GM11168 (cell line): ENCODE data around the gene POLA1.
"Not testable (repeated sequence)": the region's sequence is repeated elsewhere in the genome, so short reads cannot be mapped to it uniquely, and the experiment has no call there.

Source experiments
- in situ Hi-C: fragments of 300-500 bp; cut with MboI; formaldehyde crosslinking; loops from one replicate; pipeline ENCODE4 v1.12.0; 2022; ENCODE audit warnings: low sequenced_read_pairs; ENCODE audit not compliant: unreplicated experiment

The POLA1 gene

DNA sequence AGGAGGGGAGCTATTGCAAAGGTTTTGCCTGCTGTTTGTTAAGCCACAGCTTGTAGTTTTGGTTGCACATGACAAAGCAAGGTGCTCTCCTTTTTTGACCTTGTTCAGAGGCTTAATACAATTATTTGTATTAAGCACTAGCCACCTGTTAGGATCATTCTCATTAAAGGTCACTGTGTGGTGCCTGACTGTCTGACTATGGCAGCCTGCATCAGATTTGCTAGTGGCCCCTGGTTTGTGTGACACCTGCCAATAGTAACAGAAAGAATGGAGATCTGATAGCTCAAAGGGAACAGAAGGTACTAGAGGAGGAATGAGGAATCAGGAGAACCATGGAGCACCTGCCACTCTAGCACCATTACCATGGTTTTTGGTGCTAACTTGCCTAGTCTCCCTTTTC lies 102.5 kb downstream of the POLA1 start:
- in situ Hi-C loops, result no loop called here

DNA sequence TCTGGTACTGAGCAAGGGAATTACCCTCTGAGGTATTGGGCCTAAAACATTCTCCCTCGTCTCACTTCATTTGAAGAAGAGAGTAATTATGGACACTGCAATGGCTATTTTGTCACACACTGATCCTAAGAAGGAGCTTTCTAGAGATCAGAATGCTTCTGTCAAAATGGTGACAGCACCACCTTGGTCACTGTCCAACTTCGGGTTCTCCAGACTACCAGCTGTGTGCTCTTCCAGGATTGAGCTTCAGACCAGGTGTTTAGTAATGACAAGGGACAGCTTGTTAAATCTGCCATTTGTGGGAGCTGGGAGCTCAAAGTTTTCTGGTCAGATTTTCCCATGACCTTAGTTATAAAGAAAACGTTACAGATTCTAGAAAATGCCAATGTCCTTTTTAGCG lies 105.4 kb downstream of the POLA1 start:
- in situ Hi-C loops, result no loop called here

DNA sequence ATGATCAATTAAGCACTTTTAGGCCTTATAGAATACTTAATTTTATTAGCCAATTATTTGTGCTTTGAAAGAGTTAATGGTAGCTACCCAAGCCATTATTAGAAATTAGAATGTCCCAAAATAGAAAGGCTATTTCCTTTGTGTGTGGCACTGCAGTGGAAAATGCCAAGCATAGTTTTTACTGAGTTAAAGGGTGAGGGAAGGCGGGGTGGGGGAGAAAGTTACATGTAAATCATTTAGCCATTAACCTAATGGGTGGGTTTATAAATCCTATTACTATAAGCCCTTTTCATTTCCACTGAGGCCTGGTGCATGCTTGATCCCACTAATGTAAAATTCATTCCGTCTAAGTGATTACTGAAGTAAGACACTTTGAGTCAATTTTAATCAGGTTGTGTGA lies 105.8 kb downstream of the POLA1 start:
- in situ Hi-C loops, result no loop called here

DNA sequence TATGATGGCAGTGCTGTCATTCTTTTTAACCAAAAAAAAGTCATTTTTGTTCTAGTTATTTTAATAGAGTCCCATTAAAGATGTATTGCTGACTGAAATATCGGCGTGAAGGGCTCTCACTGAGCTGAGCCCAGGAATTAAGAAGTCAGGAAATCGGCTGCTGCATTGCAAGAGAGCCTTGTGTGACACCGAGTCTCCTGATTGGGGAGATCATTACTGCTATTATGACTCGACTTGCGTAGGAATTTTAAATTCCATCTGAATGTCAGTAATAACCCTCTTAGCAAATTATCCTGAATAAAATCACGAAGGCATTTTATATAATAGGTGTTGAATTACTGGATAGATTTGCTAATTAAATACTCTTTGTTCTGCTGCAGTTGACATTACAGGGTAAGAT lies 111.5 kb downstream of the POLA1 start:
- in situ Hi-C loops, result no loop called here

DNA sequence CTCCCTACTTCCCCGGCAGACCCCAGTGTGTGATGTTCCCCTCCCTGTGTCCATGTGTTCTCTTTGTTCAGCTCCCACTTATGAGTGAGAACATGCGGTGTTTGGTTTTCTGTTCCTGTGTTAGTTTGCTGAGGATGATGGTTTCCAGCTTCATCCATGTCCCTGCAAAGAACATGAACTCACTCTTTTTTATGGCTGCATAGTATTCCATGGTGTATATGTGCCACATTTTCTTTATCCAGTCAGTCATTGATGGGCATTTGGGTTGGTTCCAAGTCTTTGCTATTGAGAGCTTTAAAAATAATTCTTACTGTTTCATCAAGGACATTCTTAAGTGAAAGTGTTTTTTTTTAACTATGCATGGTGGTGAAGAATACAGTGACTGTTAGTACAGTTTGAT lies 126.1 kb downstream of the POLA1 start:
- in situ Hi-C loops, result not testable (repeated sequence)

DNA sequence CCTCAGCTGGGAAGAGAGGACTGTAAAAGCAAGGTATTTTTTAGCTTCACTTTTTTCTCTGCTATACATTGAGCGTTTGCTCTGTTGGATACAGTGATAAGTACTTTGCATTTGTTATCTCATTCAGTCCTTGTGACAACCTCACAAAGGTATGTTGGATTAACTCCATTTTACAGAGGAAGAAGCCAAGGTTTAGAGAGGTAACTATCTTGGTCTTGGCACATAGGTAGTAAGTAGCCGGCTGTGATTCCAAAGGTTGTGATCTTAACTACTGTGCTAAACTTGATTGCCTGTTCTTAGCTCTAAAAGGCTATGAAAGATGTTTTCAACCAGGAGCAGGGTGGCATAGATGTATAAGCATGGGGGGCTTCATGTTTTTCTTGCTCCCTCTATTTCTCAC lies 134.4 kb downstream of the POLA1 start:
- in situ Hi-C loops, result no loop called here

DNA sequence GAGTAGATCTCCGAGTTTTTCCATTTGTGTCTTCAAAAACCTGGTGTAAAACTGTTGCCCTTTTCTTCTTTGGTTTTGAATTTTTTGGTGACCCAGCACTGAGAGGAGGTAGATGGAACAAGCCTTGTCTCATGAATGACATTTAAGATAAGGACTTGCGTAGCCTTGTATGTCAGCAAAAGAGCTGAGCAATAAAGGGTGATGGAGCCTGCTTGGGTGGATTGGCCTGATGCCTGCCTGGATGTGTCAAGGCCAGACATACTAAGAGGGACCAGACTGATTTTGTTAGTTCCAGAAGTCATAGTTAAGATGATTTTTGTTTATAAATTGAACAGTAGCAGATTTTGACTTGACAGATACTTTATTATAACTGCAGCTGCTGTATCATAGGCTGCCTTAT lies 134.9 kb downstream of the POLA1 start:
- in situ Hi-C loops, result no loop called here

DNA sequence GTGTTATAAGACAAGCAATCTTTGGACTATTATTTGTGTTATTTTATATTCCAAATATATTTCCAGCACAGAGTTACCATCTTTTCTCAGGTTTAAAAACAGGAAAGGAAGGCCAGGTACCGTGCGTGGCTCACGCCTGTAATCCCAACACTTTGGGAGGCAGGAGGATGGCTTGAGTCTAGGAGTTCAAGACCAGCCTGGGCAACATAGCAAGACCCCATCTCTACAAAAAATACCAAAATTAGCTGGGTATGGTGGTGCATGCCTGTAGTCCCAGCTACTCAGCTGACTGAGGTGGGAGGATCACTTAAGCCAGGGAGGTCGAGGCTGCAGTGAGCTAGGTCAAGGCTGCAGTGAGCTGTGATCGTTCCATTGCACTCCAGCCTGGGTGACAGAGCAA lies 140.0 kb downstream of the POLA1 start:
- in situ Hi-C loops, result loop anchor here (10.0 kb wide), 1 partner anchor 311 kb away; no protein-coding TSS in a partner anchor

DNA sequence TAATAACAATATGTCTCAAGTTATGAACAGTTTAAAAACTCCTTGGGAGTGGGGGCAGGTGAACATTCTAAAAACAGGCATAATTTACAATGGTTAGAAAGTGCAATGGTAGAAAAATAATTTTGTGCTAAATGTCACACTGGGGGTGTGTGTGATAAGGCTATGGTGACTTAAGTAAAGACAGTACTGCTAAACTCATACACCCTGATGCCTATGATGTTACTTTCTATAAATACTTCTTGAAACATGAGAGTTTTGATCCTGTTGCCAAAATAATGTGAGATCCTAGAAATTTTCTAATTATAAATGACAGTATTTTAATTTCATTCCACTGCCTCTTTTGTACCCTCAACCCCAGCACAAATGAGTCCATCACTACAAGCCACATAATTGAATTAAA lies 144.2 kb downstream of the POLA1 start:
- in situ Hi-C loops, result loop anchor here (10.0 kb wide), 1 partner anchor 307 kb away; no protein-coding TSS in a partner anchor

DNA sequence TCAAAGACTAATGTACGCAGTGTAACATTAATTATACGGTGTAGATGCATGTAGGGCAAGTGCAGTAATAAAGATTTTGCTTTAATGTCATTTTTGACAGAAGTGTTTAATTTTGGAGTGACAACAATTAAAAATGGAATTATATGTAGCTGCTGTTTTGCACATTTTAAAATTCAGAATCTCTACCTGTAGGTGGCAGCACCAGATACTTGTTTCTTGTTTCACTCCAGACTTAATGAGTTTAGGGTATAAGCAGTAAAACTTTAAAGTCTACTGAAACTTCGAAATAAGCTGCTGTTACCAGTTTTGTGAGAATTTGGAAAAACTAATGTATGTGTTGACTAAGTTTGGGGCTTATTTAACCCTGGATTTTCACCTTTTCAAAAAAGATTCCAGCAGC lies 144.9 kb downstream of the POLA1 start:
- in situ Hi-C loops, result loop anchor here (10.0 kb wide), 1 partner anchor 306 kb away; no protein-coding TSS in a partner anchor

DNA sequence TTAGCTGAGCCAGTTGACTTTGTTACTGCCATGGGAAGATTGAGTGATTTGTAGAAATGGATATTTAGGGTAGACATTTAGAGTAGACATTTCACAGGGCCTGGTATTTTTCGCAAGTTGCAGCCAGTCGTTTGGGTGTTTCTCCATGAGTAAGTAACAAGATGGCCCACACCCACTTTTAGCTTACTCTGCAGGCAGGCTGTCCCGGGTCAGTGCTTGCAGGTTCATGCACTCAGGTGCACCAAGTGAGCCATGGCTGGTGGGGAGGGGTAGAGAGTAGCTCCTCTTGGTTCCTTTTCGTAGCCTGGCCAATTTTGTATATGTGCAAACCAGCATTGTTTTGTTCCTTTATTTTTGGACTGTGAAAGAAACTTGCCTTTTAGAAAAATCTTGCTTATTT lies 145.6 kb downstream of the POLA1 start:
- in situ Hi-C loops, result loop anchor here (10.0 kb wide), 1 partner anchor 305 kb away; no protein-coding TSS in a partner anchor

DNA sequence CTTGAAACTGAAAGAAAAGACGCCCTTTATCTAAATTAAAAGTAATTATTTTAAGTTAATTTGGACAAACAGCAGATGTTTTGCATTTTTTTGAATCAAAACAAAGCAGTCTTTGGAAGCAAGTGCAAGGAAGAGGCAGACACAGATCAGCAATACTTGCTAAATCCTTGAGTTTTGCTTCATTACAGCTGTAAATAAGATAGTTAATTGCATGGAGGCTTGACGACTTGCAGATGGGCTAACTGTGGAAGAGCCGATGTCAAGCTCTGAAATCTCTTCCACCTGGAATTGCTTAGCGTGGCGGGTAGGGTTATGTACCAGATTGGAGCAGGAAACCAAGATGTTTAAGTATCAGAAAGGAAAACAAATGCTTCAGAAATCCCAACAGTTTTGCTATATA lies 148.8 kb downstream of the POLA1 start:
- in situ Hi-C loops, result no loop called here

DNA sequence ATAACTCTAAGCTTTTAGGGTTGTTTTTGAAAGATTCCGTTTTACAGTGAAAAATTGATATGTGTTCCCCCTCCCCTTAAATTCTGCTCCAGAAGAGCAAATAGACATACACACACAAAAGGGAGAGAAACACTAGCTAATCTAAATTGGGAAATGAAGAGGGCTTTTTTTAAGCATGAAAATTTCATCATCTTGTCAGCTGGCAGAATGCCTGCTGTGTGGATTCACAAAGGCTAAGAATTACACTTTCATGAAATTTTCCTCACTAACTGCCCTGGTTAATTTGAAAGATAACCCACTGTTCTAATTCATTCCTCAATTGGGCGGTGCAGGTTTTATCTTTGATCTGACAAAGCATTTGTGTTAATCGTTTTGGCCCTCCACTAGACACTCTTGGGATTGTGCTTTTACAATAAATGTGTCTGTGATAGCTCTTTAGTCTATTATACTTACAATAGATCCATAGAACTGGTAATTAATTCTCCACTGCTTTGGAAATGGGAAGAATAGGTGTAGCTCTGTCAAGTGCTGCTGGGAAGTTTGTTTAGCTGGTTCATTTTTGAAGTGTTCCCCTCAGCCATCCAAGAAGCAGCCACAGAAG lies 152.9 kb downstream of the POLA1 start:
- in situ Hi-C loops, result no loop called here

DNA sequence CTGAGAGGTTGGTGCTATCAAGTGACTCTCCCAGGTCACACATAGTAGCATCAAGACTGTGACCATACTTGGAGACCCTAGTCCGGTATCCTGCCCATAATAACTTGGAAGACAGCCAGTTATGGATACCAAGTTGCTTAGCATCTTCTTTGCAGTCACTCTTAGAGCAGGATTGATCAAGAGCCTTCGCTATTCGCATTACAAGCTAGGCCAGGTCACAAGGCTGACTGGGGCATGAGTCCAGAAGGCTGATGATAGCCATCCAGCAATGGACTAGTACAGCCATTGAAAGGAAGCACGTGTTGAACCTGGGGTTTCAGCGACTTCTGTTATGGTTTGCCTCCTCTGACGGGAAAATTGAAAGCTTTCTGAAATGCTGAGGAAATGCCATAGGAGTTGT lies 157.6 kb downstream of the POLA1 start:
- in situ Hi-C loops, result loop anchor here (10.0 kb wide), 1 partner anchor 164 kb away; the partner anchor contains the start of gene ARX

DNA sequence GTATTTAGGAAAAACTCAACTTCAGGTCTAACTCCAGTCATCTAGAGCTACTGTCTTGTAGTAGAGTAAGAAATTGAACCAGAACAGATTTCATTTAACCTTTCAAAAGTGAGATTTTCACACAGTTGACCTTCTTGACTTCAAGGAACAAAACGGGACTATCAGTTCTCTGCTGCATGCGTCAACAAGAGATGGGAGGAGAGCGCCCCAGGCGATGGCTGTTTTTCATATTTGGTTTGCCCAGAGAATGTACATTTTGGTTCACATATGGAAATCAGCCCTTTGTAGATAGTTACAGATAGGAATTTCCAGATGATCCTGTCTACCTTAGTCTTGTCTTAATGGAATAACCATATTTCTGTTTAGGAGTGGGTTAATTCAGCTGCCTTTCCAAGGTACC lies 158.1 kb downstream of the POLA1 start:
- in situ Hi-C loops, result loop anchor here (10.0 kb wide), 1 partner anchor 163 kb away; the partner anchor contains the start of gene ARX

DNA sequence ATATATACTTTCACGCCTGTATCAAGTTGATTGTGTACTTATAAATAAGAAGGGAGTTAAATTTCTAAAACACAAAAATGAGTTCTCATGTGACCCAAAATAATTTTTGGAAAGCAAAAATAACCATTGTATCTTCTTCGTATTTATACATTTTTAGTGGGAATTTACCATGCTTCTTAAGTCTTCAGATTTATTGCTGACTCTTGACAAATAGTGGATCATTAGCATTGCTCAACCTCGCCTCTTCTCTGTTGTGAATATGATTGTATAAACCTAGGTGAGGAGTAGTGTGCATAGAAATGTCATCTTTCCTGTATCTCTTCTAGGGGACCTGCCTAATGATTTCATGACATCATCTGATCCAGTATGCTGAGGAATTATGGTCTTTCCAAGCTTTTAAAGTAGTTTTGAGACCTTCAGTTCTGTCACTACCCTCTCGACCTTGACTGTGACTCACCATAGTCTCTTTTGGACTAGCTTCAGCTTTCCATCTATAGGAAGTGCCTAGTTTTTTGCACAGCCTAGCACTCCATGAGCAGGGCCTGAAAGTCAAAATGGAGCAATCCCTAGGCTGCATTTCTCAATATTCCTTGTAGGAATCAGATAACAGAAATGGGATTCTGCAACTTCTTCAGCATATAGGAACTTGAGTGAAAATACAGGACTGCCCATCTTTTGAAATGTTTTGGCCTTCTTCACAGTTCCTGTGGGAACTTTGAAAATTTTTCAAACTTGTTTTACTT lies 164.5 kb downstream of the POLA1 start:
- in situ Hi-C loops, result loop anchor here (10.0 kb wide), 1 partner anchor 157 kb away; the partner anchor contains the start of gene ARX

DNA sequence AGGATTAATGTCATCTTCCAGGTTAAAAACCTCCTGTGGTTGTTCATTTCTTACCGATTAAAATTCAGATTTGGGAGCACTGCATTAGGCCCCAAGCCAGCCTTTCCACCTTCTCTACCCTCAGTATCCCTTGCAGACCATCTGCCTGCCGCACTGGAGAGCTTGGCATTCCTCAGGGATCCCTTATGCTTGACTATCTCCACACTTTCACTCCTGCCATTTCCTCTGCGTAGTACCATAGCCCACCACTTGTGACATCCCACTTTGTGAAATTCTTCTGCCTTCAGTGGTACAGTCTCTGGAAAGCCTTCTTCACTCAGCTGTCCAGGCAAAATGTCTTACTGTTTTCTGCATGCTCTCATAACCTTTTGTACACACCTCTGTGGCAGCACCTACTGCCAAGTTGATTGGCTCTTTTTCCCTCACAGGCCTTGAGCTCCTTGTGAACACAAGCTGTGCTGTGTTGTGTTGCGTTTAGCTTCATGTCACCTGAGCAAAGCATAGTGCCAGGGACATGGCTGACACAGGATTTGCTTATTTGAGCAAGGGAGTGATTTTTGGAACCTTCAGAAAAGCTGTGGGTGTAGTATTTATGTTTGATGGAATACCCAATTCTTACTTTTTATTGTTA lies 165.6 kb downstream of the POLA1 start:
- in situ Hi-C loops, result loop anchor here (10.0 kb wide), 1 partner anchor 155 kb away; the partner anchor contains the start of gene ARX

DNA sequence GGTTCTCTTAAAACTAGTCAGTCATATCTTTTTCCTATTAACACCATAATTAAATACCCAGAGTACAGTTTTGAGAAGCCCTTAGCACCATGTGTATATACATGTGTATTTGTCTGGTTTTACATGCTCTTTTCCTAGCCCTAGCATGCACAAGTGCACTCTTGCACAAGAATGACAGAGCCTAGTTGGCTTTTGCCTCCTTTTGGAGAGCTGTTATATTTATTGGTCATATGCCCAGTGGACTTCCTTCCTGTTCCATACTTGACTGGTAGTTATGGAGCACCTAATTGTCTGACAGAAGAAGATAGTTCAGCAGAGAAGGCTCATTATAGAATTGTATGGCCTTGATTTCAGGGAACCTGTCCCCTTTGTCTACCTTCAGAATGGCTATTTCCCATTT lies 166.4 kb downstream of the POLA1 start:
- in situ Hi-C loops, result no loop called here

DNA sequence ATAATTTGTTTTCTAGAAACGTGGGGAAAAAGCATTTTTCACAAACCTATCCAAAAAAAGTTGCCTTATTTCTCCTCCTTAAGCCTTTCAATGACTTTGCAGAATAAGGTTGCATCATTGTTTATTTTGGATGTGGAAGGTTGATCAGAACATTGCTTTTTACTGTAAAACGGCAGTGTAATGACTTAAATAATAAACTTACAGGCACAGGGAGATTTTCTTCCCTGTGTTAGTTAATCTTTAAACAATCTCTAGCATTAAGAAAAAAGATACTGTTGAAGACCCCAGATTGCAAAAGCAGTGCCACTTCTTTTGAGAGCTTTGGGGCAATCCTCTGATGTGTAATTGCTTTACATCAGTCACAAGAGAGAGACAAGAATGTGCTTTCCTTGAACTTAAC lies 168.6 kb downstream of the POLA1 start:
- in situ Hi-C loops, result no loop called here

DNA sequence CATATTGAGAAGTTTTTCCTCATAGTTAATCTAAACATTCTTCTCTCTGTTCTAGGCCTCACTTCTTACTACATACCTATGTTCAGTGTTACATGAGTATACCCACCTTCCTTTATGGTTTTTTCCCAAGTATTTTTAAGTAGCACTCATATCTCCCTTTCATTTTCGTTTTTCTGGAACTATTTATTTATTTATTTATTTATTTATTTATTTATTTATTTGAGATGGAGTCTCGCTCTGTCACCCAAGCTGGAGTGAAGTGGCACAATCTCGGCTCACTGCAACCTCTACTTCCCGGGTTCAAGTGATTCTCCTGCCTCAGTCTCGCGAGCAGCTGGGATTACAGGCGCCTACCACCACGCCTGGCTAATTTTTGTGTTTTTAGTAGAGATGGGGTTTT lies 170.1 kb downstream of the POLA1 start:
- in situ Hi-C loops, result not testable (repeated sequence)

DNA sequence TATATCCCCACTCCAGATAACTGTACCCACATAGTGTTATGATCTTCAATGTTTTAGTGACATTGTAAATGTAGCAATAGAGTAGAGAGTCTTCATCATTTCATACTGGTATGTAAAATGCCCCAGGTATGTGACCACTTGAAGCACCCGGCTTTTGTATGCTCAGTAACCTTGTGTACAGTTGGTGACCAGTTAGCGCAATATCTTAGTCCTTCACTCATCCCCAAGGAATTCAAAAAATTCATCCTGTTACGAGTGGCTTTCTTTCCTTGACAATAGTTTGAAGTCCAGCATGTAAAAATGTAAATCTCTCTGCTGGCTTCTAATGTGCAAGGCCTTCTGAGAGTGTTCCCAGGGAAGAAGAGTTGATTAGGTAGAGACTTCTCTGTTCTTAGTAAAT lies 176.4 kb downstream of the POLA1 start:
- in situ Hi-C loops, result no loop called here
